Breast epithelium (tissue), 4 donors: Measurements from ENCODE around the gene IL19. TPM values are rescaled to one million over a fixed set of nuclear protein-coding genes. Genes with fewer than 3 reads are reported as not detected.

Experiments
- DNase-seq, 2 donors: peaks; one replicate each; pipeline ENCODE4 v3.0.0-alpha.2; 2019; ENCODE audit warnings: low spot score in 2 of 2
- H3K27ac ChIP-seq, 2 donors: fragments of 200-600 bp; sonication (generic) in 1 of 2; one replicate each; pipeline ENCODE4 v1.5.1; 2016 to 2019; ENCODE audit warnings: mild to moderate bottlenecking in 1 of 2
- H3K27me3 ChIP-seq, 2 donors: fragments of 200-600 bp; sonication (generic) in 1 of 2; one replicate each; pipeline versions ENCODE4 v1.5.1 to v1.6.0; 2017 to 2019; ENCODE audit warnings: control low read depth in 1 of 2, mild to moderate bottlenecking in 1 of 2
- H3K36me3 ChIP-seq: fragments of 200-600 bp; one replicate; pipeline ENCODE4 v1.5.1; 2019
- H3K4me1 ChIP-seq, 2 donors: fragments of 200-600 bp; sonication (generic); one replicate each; pipeline ENCODE4 v1.5.1; 2016 to 2019; ENCODE audit warnings: control low read depth in 1 of 2
- H3K4me3 ChIP-seq, 3 donors: fragments of 200-600 bp; sonication (generic); 1 replicate in 2 of 3; 2 replicates in 1 of 3; pipeline ENCODE4 v1.5.1; 2016 to 2019; ENCODE audit warnings: mild to moderate bottlenecking in 3 of 3, moderate library complexity in 2 of 3
- H3K9me3 ChIP-seq, 2 donors: fragments of 200-600 bp; sonication (generic) in 1 of 2; one replicate each; pipeline ENCODE4 v1.5.1; 2016 to 2019; ENCODE audit warnings: control low read depth in 1 of 2
- CTCF ChIP-seq, 3 donors: fragments of 450-650 bp; IDR thresholded peaks; one replicate each; pipeline ENCODE4 v1.5.1; 2016 to 2017; ENCODE audit warnings: antibody characterized with exemption in 3 of 3, mild to moderate bottlenecking in 3 of 3, moderate library complexity in 3 of 3
- POLR2A ChIP-seq: fragments of 450-650 bp; IDR thresholded peaks from one replicate; pipeline ENCODE4 v1.6.1; 2016; ENCODE audit warnings: antibody characterized with exemption, mild to moderate bottlenecking, moderate library complexity
- POLR2AphosphoS5 ChIP-seq, 3 donors: sonication (generic); formaldehyde crosslinking; IDR thresholded peaks; one replicate each; pipeline ENCODE4 v1.6.1; 2017; ENCODE audit warnings: antibody characterized with exemption in 3 of 3
- intact Hi-C: fragments of 100-400 bp; cut with DNase I; formaldehyde crosslinking; loops from one replicate; pipeline ENCODE4 v1.15.1; 2023; ENCODE audit warnings: low total_unique reads
- total RNA-seq, 3 donors: library from RNA; depleted of rRNA; stranded (reverse); fragments of >200 nt; gene quantifications; one replicate each; pipeline ENCODE4 v1.1.0, GENCODE V29; 2016

IL19 gene
- total RNA-seq, 3 donors from 2014 or later, result not detected

- no peaks in the 10 kb centered on the region for H3K9me3 ChIP-seq
- H3K4me1 ChIP-seq, result no peaks in the 10 kb centered on the region
- DNase-seq, result no peak
- no peaks in the 10 kb centered on the region for H3K27me3 ChIP-seq
- no peak overlapping the region for H3K4me3 ChIP-seq
- TF ChIP-seq POLR2AphosphoS5 (IDR thresholded peaks at IDR 0.05) (no peak), CTCF (IDR thresholded peaks at IDR 0.05) (no peak)
- H3K36me3 ChIP-seq, result no peaks in the 10 kb centered on the region
- H3K27ac ChIP-seq, result no peak overlapping the region
- intact Hi-C loops, result no loop called here
Observed at GRCh38 chr1:206826394-206826793, 55.8 kb downstream of the IL19 start.

- no peaks in the 10 kb centered on the region for H3K36me3 ChIP-seq
- H3K4me1 ChIP-seq, result no peaks in the 10 kb centered on the region
- no peak for DNase-seq
- no peak overlapping the region for H3K27ac ChIP-seq
- intact Hi-C loops, result no loop called here
- H3K27me3 ChIP-seq, result no peaks in the 10 kb centered on the region
- no peaks in the 10 kb centered on the region for H3K9me3 ChIP-seq
- no peak overlapping the region for H3K4me3 ChIP-seq
- TF ChIP-seq CTCF (IDR thresholded peaks at IDR 0.05) (no peak), POLR2AphosphoS5 (IDR thresholded peaks at IDR 0.05) (no peak), POLR2A (no peak)
Observed at GRCh38 chr1:206828061-206828460, 57.5 kb downstream of the IL19 start.

GRCh38 chr1:206828765-206829164, 58.2 kb downstream of the IL19 start:
- no peak overlapping the region for H3K4me3 ChIP-seq
- no peak for TF ChIP-seq POLR2AphosphoS5 (IDR thresholded peaks at IDR 0.05)
- no peak for TF ChIP-seq POLR2A
- no peak for TF ChIP-seq CTCF (IDR thresholded peaks at IDR 0.05)
- H3K27me3 ChIP-seq, result no peaks in the 10 kb centered on the region
- H3K36me3 ChIP-seq, result no peaks in the 10 kb centered on the region
- DNase-seq, result no peak
- no peaks in the 10 kb centered on the region for H3K9me3 ChIP-seq
- intact Hi-C loops, result no loop called here
- H3K27ac ChIP-seq, result no peak overlapping the region
- H3K4me1 ChIP-seq, result no peaks in the 10 kb centered on the region

DNA sequence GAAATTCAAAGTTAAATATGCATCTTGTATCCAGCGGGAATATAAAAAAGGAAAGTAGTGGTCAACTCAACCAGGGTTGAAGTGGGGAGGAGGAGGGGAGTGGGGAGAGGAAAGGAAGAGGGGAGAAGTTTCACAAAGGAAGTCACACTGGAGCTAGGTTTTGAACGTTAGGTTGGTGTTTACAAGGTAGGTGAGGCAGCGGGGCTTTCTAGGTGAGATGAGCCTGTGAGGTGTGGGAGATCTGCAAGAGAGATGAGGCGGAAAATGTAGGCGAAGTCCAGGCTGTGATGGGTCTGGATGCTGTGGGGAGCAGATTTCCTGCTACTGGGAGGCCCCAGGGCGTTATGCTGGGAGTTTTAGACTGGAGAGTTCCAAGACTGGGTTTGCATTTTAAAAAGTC, 58.7 kb downstream of the IL19 start:
- TF ChIP-seq POLR2AphosphoS5 (IDR thresholded peaks at IDR 0.05) (no peak), CTCF (IDR thresholded peaks at IDR 0.05) (no peak), POLR2A (no peak)
- no peak for DNase-seq
- Histone ChIP-seq H3K36me3 (no peaks in the 10 kb centered on the region), H3K27me3 (no peaks in the 10 kb centered on the region), H3K4me1 (no peaks in the 10 kb centered on the region), H3K4me3 (no peak overlapping the region), H3K9me3 (no peaks in the 10 kb centered on the region), H3K27ac (no peak overlapping the region)
- intact Hi-C loops, result no loop called here

- no peaks in the 10 kb centered on the region for H3K4me1 ChIP-seq
- DNase-seq, result no peak
- no peak overlapping the region for H3K4me3 ChIP-seq
- no peak for TF ChIP-seq CTCF (IDR thresholded peaks at IDR 0.05)
- no peak for TF ChIP-seq POLR2AphosphoS5 (IDR thresholded peaks at IDR 0.05)
- no peak for TF ChIP-seq POLR2A
- H3K36me3 ChIP-seq, result no peaks in the 10 kb centered on the region
- no peaks in the 10 kb centered on the region for H3K9me3 ChIP-seq
- H3K27ac ChIP-seq, result no peak overlapping the region
- no peaks in the 10 kb centered on the region for H3K27me3 ChIP-seq
- intact Hi-C loops, result no loop called here
Observed at GRCh38 chr1:206829875-206830274, 59.3 kb downstream of the IL19 start.
